HepG2 (cell line): ENCODE data around the gene RILP. TPM values are rescaled to one million over a fixed set of nuclear protein-coding genes. Genes with fewer than 3 reads are reported as not detected.
A peak's percentile ranks its signal among the peaks of the same experiment; 100 is the strongest.

Experiments used
- ATAC-seq: fragments of 200-7000 bp; cut with Tn5 transposase; 3 replicates; pipeline ENCODE4 v1.9.1; 2020; ENCODE audit warnings: mild to moderate bottlenecking, moderate library complexity
- BruUV-seq: library from RNA; stranded (reverse); fragments of 400-500 nt; replicated peaks from 2 replicates; lab custom pipeline; 2021; lab: Mats Ljungman, UMichigan
- CTCF ChIA-PET: fragments of 300-600 bp; formaldehyde crosslinking; extraction: SDS; loops from one replicate; lab custom pipeline; 2021; ENCODE audit warnings: low total read pairs, inconsistent platforms, low intra/inter-chr PET ratio; lab: Yijun Ruan, JAX
- POLR2A ChIA-PET: fragments of 350-600 bp; sonication (Branson Sonifier 250); formaldehyde crosslinking; loops from one replicate; lab custom pipeline; 2020; ENCODE audit warnings: antibody characterized with exemption, inconsistent platforms; lab: Yijun Ruan, JAX
- DNase-seq: peaks from one replicate; pipeline ENCODE4 v3.0.0-alpha.2; 2015; ENCODE audit warnings: low spot score
- FAIRE-seq: peaks from 3 replicates; lab custom pipeline; 2011; peaks lifted over from hg19 to GRCh38; lab: Jason Lieb, UNC
- H2AFZ ChIP-seq: one replicate; pipeline ENCODE4 v1.6.1; 2011; ENCODE audit warnings: low read length, inconsistent platforms
- H3K27ac ChIP-seq: fragments of 300-600 bp; 3 replicates; pipeline ENCODE4 v1.8.0; 2011; ENCODE audit warnings: mixed run types, mild to moderate bottlenecking, mixed read lengths, low read length, inconsistent platforms; ENCODE audit not compliant: insufficient read depth; ENCODE audit errors: extremely low read length
- H3K27me3 ChIP-seq, 2 experiments: fragments of 200-600 bp in 1 of 2; 2 replicates in 1 of 2; 3 replicates in 1 of 2; pipeline versions ENCODE4 v1.6.0 to v1.8.0; 2011; ENCODE audit warnings: low read length in 2 of 2, mild to moderate bottlenecking in 2 of 2, moderate library complexity in 2 of 2, inconsistent platforms in 1 of 2; ENCODE audit not compliant: insufficient read depth in 2 of 2, control insufficient read depth in 1 of 2
- H3K36me3 ChIP-seq, 2 experiments: fragments of 200-600 bp in 1 of 2; replicated peaks in 1 of 2; 2 replicates in 1 of 2; 3 replicates in 1 of 2; pipeline versions ENCODE4 v1.5.1 to v1.8.0; 2011; ENCODE audit warnings: low read length in 2 of 2, inconsistent platforms in 1 of 2; ENCODE audit not compliant: insufficient read depth in 2 of 2, control insufficient read depth in 1 of 2
- H3K4me1 ChIP-seq: 2 replicates; pipeline ENCODE4 v1.5.1; 2012; ENCODE audit warnings: low read length, inconsistent platforms; ENCODE audit not compliant: insufficient read depth
- H3K4me2 ChIP-seq: 2 replicates; pipeline ENCODE4 v1.6.0; 2011; ENCODE audit warnings: low read depth, low read length, inconsistent platforms
- H3K4me3 ChIP-seq, 3 experiments: fragments of 200-600 bp in 1 of 3; sonication (generic), shearing (Covaris generic) in 1 of 3; replicated peaks in 1 of 3; 2 replicates each; pipeline ENCODE4 v1.5.1; 2011 to 2016; ENCODE audit warnings: low read length in 3 of 3, inconsistent platforms in 2 of 3, low read depth in 2 of 3, mild to moderate bottlenecking in 2 of 3, control low read depth in 1 of 3, mixed read lengths in 1 of 3; ENCODE audit not compliant: insufficient read depth in 1 of 3
- H3K79me2 ChIP-seq: one replicate; pipeline ENCODE4 v1.6.1; 2011; ENCODE audit warnings: low read length, inconsistent platforms; ENCODE audit not compliant: insufficient read depth
- H3K9ac ChIP-seq: 2 replicates; pipeline ENCODE4 v1.6.0; 2011; ENCODE audit warnings: mild to moderate bottlenecking, low read depth, low read length, inconsistent platforms; ENCODE audit not compliant: insufficient read depth
- H3K9me3 ChIP-seq: 2 replicates; pipeline ENCODE4 v1.5.1; 2012; ENCODE audit warnings: mild to moderate bottlenecking, low read length
- H4K20me1 ChIP-seq: 2 replicates; pipeline ENCODE4 v1.6.0; 2011; ENCODE audit warnings: inconsistent platforms, mild to moderate bottlenecking, low read length, moderate library complexity; ENCODE audit not compliant: insufficient read depth
- FOSL2 ChIP-seq: sonication (generic); formaldehyde crosslinking; IDR thresholded peaks from 2 replicates; pipeline ENCODE4 v1.4.0; 2020; ENCODE audit warnings: missing genetic modification reagents
- GATA4 ChIP-seq: sonication (generic); IDR thresholded peaks from 2 replicates; pipeline ENCODE4 v1.6.1; 2016; ENCODE audit warnings: antibody characterized with exemption, low read depth, borderline replicate concordance
- GFI1 ChIP-seq: sonication (generic); formaldehyde crosslinking; IDR thresholded peaks from 2 replicates; pipeline ENCODE4 v1.5.0; 2020; ENCODE audit warnings: missing genetic modification reagents, mild to moderate bottlenecking, borderline replicate concordance
- IKZF1 ChIP-seq: fragments of 450-650 bp; IDR thresholded peaks from 2 replicates; pipeline ENCODE4 v1.7.1; 2016
- MIER3 ChIP-seq: IDR thresholded peaks from 2 replicates; pipeline ENCODE4 v1.6.1; 2016; ENCODE audit warnings: missing compliant biosample characterization, borderline replicate concordance
- RELA ChIP-seq: sonication (generic); formaldehyde crosslinking; IDR thresholded peaks from 2 replicates; pipeline ENCODE4 v1.4.0; 2020; ENCODE audit warnings: missing genetic modification reagents
- RXRB ChIP-seq: IDR thresholded peaks from 2 replicates; pipeline ENCODE4 v1.6.1; 2016; ENCODE audit warnings: borderline replicate concordance, missing genetic modification reagents, missing compliant biosample characterization
- TRAFD1 ChIP-seq: sonication (generic); formaldehyde crosslinking; IDR thresholded peaks from 2 replicates; pipeline ENCODE4 v1.5.1; 2020; ENCODE audit warnings: missing genetic modification reagents, mild to moderate bottlenecking, borderline replicate concordance
- ZBTB42 ChIP-seq: sonication (generic); formaldehyde crosslinking; IDR thresholded peaks from 2 replicates; pipeline ENCODE4 v1.5.0; 2020; ENCODE audit warnings: mild to moderate bottlenecking, missing genetic modification reagents
- ZNF3 ChIP-seq: IDR thresholded peaks from 2 replicates; pipeline ENCODE4 v1.7.0; 2017; ENCODE audit warnings: inconsistent platforms
- ZNF614 ChIP-seq: IDR thresholded peaks from 2 replicates; pipeline ENCODE4 v1.6.1; 2018; ENCODE audit warnings: missing biosample characterization, missing genetic modification reagents, inconsistent platforms, borderline replicate concordance
- ZNF652 ChIP-seq: IDR thresholded peaks from 2 replicates; pipeline ENCODE4 v1.6.1; 2016; ENCODE audit warnings: low read depth, borderline replicate concordance
- ZNF687 ChIP-seq: sonication (generic); formaldehyde crosslinking; IDR thresholded peaks from 2 replicates; pipeline ENCODE4 v1.5.1; 2020; ENCODE audit warnings: mild to moderate bottlenecking, missing genetic modification reagents, moderate library complexity
- ZSCAN29 ChIP-seq: sonication (generic); formaldehyde crosslinking; conservative IDR thresholded peaks from 2 replicates; pipeline ENCODE4 v1.4.0; 2020; ENCODE audit warnings: mild to moderate bottlenecking, missing genetic modification reagents
- WGBS: methylation state at CpG from one replicate; pipeline ENCODE4 v1.1.6; 2017; ENCODE audit warnings: low lambda C conversion rate; 5-methylcytosine and 5-hydroxymethylcytosine counted together
- in situ Hi-C: cut with HindIII; loops from 2 replicates; pipeline ENCODE4 v1.10.0; 2017; ENCODE audit warnings: low pct_unique_long_range_greater_than_20kb; ENCODE audit not compliant: extremely low pct_ligation_motif_present
- intact Hi-C: fragments of 100-400 bp; cut with micrococcal nuclease; formaldehyde crosslinking; loops from one replicate; pipeline ENCODE4 v1.10.0; 2022; ENCODE audit not compliant: unreplicated experiment
- polyA plus RNA-seq, 8 experiments: library from polyadenylated mRNA; depleted of rRNA in 3 of 8; stranded (reverse) in 7 of 8; unstranded in 1 of 8; fragments of >200 nt; fragmentation: Illumina TruSeq in 4 of 8; extraction: Trizol in 4 of 8; gene quantifications; 2 replicates each; pipeline versions ENCODE4 v1.2.1 to v1.2.3, GENCODE V29; 2011 to 2016; ENCODE audit warnings: low read depth in 4 of 8, missing spikeins in 1 of 8, mixed read lengths in 1 of 8; ENCODE audit not compliant: insufficient read depth in 1 of 8
- total RNA-seq, 5 experiments: library from RNA; depleted of rRNA; stranded (reverse); fragments of >200 nt; fragmentation: Illumina TruSeq; extraction: Trizol; gene quantifications; 2 replicates each; pipeline ENCODE4 v1.2.3, GENCODE V29; 2016; ENCODE audit warnings: low read depth in 1 of 5
- TF ChIP-seq, protein P1 (sequence below): IDR thresholded peaks from 2 replicates; pipeline ENCODE4 v1.6.1; 2018; ENCODE audit warnings: missing genetic modification reagents, mild to moderate bottlenecking, missing compliant biosample characterization
- TF ChIP-seq, protein P2 (sequence below): sonication (generic); formaldehyde crosslinking; conservative IDR thresholded peaks from 2 replicates; pipeline ENCODE4 v1.8.1; 2023; ENCODE audit warnings: missing genetic modification reagents

Gene RILP
- total and polyA plus RNA-seq, 2 of the 13 experiments (the other 11 are each of a cell fraction or from before 2014, with no cell fraction given): 6.6 to 8.1 TPM

DNA sequence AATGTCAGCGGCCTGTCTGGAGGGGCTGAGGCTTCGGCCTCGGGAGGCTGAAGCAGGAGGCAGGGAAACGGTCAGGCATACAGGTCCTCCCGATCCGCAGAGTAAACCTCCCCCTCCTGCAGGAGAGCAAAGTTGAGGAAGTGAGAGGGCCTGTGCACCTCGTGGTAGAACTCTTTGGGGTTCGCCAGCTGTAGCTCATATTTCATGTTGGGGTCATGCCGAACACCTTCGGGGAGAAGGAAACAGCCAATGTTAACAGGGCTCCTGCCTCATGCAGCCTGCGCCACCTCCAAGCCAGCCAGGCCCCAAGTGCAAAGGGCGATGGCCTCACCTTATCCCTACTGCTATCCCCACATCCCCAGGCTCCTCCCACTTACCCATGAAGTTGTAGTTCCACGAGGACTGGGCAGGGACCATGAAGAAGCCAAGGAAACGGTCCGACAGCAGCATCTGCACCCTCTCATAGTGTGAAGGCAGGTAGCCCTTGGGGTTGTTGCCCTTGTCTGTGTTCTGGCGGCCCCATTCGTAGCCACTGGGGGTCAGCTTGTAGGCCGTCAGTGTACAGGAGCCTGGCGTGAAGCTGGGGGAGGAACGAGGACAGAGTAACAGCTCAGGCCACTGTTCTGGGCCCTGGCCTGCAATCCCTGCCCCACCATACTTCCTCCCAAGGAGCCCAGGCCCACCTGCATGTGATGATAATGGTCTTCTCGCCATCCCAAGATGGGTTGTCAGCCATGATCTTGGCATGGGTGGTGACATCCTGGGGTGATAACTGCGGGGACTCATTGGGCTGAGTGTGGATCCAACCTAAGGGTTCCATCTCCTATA lies 1.3 kb upstream of the RILP start:
- peak overlapping the region in 2 of 3 experiments; percentile 24 to 74; a peak in 2 of 6 replicates for H3K4me3 ChIP-seq
- peak overlapping the region; percentile 89; the same call in 1 of the 2 replicates for H3K9ac ChIP-seq
- ChIA-PET POLR2A (interaction anchor here (1.5 to 3.8 kb wide), 11 partner anchors 10 to 179 kb away, joined by 4 to 42 read pairs (median 9); partner anchors contain the start of genes PRPF8, RPA1, SERPINF1 and SMYD4), CTCF (no interaction called here)
- H3K4me1 ChIP-seq: peaks cover 50% of the 10 kb centered on the region
- no peaks in the 10 kb centered on the region for H3K9me3 ChIP-seq
- ATAC-seq: no peak
- peak overlapping the region; percentile 93 for H3K27ac ChIP-seq
- no peak overlapping the region for H2AFZ ChIP-seq
- no peak for DNase-seq
- H3K4me2 ChIP-seq: peak overlapping the region; percentile 81; the same call in 1 of the 2 replicates
- H3K79me2 ChIP-seq: no peaks in the 10 kb centered on the region
- no peaks in the 10 kb centered on the region for H3K27me3 ChIP-seq
- WGBS: 87% methylated on average over 20 of the region's 22 CpGs
- in situ Hi-C loops: no loop called here
- H4K20me1 ChIP-seq: peaks cover 6% of the 10 kb centered on the region; the same call in 1 of the 2 replicates
- BruUV-seq: TSS peak; percentile 49
- FAIRE-seq: no peak
- peaks cover 32 to 48% of the 10 kb centered on the region in 2 experiments for H3K36me3 ChIP-seq
- intact Hi-C loops: no loop called here
- TF ChIP-seq ZNF687 (peak; percentile 56), FOSL2 (CRISPR knock-in tag) (no peak), RELA (CRISPR knock-in tag) (no peak), ZNF3 (CRISPR knock-in tag) (no peak), GFI1 (no peak), ZNF652 (CRISPR knock-in tag) (no peak), ZBTB42 (CRISPR knock-in tag) (no peak), TRAFD1 (no peak), MIER3 (no peak), IKZF1 (no peak), GATA4 (no peak), ZSCAN29 (CRISPR knock-in tag) (no peak), ZNF614 (CRISPR knock-in tag) (no peak), RXRB (CRISPR knock-in tag) (no peak)
- TF ChIP-seq, protein P1, sequence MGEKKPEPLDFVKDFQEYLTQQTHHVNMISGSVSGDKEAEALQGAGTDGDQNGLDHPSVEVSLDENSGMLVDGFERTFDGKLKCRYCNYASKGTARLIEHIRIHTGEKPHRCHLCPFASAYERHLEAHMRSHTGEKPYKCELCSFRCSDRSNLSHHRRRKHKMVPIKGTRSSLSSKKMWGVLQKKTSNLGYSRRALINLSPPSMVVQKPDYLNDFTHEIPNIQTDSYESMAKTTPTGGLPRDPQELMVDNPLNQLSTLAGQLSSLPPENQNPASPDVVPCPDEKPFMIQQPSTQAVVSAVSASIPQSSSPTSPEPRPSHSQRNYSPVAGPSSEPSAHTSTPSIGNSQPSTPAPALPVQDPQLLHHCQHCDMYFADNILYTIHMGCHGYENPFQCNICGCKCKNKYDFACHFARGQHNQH: no peak
- TF ChIP-seq, protein P2, sequence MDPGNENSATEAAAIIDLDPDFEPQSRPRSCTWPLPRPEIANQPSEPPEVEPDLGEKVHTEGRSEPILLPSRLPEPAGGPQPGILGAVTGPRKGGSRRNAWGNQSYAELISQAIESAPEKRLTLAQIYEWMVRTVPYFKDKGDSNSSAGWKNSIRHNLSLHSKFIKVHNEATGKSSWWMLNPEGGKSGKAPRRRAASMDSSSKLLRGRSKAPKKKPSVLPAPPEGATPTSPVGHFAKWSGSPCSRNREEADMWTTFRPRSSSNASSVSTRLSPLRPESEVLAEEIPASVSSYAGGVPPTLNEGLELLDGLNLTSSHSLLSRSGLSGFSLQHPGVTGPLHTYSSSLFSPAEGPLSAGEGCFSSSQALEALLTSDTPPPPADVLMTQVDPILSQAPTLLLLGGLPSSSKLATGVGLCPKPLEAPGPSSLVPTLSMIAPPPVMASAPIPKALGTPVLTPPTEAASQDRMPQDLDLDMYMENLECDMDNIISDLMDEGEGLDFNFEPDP (CRISPR knock-in tag): 0 out of 2 replicates have a peak, but pooled peaks have one; percentile 25
